Heart left ventricle (tissue), 13 donors: ENCODE results near the gene ABCC12.

Experiments used
- CTCF ChIP-seq, 12 donors: fragments of 200-600 bp; sonication (generic) in 4 of 12; IDR thresholded peaks; one replicate each; pipeline versions ENCODE4 v1.5.0 to v1.8.0; 2018 to 2022; ENCODE audit warnings: antibody characterized with exemption in 12 of 12, mild to moderate bottlenecking in 5 of 12
- POLR2A ChIP-seq, 2 donors: fragments of 450-650 bp; IDR thresholded peaks; one replicate each; pipeline ENCODE4 v1.6.1; 2017; ENCODE audit warnings: antibody characterized with exemption in 2 of 2, mild to moderate bottlenecking in 2 of 2, moderate library complexity in 2 of 2
- donor health status: ischemic (EF 13 %, LVEDD 7.1; RV severe dilation, severe dysfunction).
- donor health status: DM: no; HTN: yes; CAD: no.
- donor health status: DM: no; HTN: no; CAD: no.
- donor health status: ischemic (EF 25% LVEDD 6.9; RV normal size, moderate dysfunction).
- donor health status: ischemic (EF 25% LVEDD 5.7; RV mildly dilated, moderate dysfunction).
- donor health status: ischemic (EF 35%, LVEDD 5.7; RV mildly dilated, moderate dysfunction).
- donor health status: nonischemic (EF 11% LVEDD 7.7; RV severe dilation, severe dysfunction).
- donor health status: DM: yes; HTN: yes; CAD: no.
- donor health status: PGD.
- donor health status: ischemic (EF 29% LVEDD 5.4; RV normal size, mild dysfunction).
- donor health status: nonischemic (EF 23%, LVEDD 6.1; RV moderate dilation, normal function).

GRCh38 chr16:48182979-48183537 lies 27.3 kb upstream of the ABCC12 start:
- no peak for TF ChIP-seq CTCF (IDR thresholded peaks at IDR 0.05)
- no peak for TF ChIP-seq POLR2A (IDR thresholded peaks at IDR 0.05)
